Stimulated activated CD8-positive, alpha-beta memory T cell treated with anti-CD3 and anti-CD28 coated beads, Interleukin-15, amount 100 ng/mL, for 24 hours (primary cell): ENCODE measurements around the gene RFESD.

Experiments
- DNase-seq: peaks from one replicate; pipeline ENCODE4 v3.0.0-alpha.2; 2020; ENCODE audit warnings: low read depth

RFESD gene

DNA sequence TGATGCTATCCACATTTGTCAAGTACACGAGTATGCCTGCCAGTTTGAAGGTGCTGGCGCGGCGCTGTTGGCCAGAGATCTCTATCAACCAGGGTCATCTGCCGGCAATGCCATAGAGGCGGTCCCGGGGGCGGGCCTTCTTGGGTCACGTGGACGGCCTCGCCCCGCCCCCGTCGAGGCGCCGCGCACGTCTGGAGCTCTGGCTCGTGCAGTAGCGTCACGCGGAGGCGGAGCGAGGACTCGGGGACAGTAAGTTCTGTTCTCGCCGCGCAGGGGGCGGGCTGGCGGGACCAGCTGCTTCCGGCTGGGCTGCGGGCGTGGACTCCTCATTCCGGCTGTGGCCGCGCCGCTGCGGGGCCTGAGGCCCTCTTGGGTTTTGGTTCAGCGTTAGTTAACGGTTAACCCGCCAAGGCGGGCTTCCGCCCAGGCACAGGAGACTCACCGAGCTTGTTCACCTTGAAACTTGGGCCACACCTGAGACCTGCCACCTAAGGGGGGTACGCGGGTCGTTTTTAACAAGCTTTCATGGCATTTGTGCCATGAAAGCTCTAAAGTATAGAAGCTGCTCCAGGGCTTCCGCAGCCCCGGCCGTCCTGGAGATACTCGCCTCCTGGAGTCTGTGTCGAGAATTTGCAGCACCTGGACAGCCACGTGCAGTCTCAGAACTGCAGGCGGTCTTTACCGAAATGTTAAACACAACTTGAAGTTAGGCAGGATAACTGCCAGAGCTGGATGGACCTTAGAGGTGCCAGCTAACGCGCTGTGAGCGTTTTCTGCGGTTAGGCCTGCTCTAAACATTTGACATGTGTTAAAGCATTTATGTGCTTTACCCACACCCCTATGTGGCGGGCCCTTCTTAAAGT is at the start of gene RFESD:
RFESD (plus strand) TSS at position 209 of the 863 bp plus-strand sequence. CDS start 5,495 bp downstream, outside the sequence.
- peak; percentile 91 for DNase-seq

- no peak for DNase-seq
Observed at GRCh38 chr5:95599252-95599651, 47.3 kb upstream of the RFESD start.

DNA sequence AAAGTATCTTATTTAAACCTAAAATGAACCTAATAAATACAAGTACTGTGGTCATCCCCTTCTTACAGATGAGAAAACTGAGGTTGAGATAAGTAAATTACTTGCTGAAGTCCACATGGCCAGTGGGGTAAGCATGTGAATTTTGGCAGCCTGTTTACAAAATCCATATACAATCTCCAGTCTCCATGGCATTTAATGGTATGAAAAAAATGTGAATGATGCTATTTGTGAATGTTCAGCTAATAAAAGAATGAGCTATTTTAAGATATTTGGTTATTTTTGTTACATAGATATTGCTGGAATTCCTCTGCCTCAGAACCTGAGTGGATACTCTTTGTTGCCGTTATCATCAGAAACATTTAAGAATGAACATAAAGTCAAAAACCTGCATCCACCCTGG is 46.0 kb upstream of the RFESD start:
- no peak for DNase-seq

- no peak for DNase-seq
Observed at GRCh38 chr5:95605786-95606185, 40.8 kb upstream of the RFESD start.

GRCh38 chr5:95606419-95606818 is 40.2 kb upstream of the RFESD start:
- DNase-seq: no peak

DNA sequence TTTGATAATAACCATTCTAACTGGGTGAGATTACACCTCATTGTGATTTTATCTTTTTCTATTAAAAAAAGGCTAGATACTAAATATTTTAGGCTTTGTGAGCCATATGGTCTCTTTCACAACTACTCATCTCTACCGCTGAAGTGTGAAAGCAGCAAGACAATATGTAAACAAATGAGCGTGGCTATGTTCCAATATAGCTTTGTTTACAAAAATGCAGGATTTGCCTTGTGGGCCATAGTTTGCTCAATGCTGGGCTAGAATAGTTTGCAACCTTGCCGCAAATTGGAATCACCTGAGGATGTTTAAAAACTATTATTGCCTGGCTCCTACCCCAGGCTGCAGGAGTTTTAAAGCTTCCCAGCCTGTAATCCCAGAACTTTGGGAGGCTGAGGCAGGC is 36.9 kb upstream of the RFESD start:
- no peak for DNase-seq

DNA sequence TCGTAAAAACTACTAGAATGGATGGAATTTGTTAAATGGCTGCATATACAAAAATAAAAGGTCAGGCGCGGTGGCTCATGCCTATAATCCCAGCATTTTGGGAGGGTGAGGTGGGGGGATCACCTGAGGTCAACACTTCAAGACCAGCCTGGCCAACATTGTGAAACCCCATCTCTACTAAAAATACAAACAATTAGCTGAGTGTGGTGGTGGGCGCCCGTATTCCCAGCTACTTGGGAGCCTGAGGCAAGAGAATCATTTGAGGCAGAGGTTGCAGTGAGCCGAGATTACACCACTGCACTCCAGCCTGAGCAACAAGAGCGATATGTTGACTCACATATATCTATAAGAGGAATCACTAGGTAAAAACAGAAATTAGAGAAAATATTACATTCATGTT is 36.0 kb upstream of the RFESD start:
- no peak for DNase-seq

- DNase-seq: no peak
Observed at GRCh38 chr5:95611396-95611795, 35.2 kb upstream of the RFESD start.

- no peak for DNase-seq
Observed at GRCh38 chr5:95613514-95613913, 33.1 kb upstream of the RFESD start.

- no peak for DNase-seq
Observed at GRCh38 chr5:95615164-95615467, 31.5 kb upstream of the RFESD start.

DNA sequence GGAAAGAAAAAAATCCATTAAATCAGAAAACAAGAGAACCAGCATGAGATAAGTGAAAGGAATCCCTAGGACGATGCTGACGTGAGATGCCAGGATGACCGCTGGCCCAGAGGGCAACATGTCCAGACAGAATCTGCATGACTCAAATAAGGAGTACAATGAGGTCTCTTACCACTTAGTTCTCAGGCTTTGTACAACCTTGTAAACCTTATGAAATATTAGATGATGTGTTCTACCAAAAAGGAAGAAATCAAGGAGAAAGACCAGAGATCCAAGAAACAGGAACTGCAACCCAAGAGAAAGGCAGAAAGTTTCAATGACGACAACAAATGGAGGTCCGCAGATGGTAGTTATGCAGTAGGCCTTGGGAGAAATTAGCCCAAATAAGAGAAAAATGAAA is 29.5 kb upstream of the RFESD start:
- DNase-seq: no peak

- DNase-seq: no peak
Observed at GRCh38 chr5:95619096-95619495, 27.5 kb upstream of the RFESD start.

DNA sequence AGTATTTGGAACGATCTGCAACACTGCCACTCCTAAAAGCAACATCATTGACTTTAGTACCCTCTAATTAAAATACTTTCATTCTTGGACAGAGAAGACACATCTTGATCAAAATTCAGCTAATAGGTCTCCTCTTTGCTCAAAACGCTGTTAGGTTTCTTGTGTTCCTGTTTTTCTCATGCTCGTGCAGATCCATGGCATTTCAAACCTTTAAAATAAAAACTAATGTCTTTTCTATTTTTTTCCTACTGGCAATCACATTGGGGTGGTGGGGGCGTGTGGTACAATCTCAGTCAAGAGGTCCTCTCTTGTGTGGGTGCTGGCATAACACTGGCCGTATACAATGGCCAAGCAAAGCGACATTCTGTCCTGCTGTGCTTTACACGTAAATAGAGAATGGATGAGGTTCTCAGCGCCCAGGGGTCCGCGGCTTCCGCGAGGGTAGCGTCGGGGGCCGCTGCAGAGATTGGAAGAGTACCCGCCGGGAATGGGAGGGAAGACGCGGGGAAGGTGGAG is 27.0 kb upstream of the RFESD start:
- no peak for DNase-seq

DNA sequence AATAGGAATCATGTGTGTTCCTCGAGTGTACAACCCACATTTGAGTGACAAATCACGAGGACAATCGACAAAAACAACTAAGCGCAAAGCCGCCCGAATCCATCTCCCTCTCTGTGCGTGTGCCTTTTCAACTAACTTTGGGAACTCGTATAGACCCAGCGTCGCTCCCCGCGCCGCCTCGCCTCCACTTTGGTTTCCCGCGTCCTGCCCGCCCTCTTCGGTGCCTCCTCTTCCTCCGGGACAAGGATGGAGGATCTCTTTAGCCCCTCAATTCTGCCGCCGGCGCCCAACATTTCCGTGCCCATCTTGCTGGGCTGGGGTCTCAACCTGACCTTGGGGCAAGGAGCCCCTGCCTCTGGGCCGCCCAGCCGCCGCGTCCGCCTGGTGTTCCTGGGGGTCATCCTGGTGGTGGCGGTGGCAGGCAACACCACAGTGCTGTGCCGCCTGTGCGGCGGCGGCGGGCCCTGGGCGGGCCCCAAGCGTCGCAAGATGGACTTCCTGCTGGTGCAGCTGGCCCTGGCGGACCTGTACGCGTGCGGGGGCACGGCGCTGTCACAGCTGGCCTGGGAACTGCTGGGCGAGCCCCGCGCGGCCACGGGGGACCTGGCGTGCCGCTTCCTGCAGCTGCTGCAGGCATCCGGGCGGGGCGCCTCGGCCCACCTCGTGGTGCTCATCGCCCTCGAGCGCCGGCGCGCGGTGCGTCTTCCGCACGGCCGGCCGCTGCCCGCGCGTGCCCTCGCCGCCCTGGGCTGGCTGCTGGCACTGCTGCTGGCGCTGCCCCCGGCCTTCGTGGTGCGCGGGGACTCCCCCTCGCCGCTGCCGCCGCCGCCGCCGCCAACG is 26.3 kb upstream of the RFESD start, which contains the start of gene GPR150:
GPR150 (plus strand) TSS at position 58 of the 840 bp plus-strand sequence; CDS start at position 247, 189 bp downstream.
- DNase-seq: peak; percentile 41

- peak; percentile 22 for DNase-seq
Observed at GRCh38 chr5:95620870-95621838, 25.4 kb upstream of the RFESD start.

DNA sequence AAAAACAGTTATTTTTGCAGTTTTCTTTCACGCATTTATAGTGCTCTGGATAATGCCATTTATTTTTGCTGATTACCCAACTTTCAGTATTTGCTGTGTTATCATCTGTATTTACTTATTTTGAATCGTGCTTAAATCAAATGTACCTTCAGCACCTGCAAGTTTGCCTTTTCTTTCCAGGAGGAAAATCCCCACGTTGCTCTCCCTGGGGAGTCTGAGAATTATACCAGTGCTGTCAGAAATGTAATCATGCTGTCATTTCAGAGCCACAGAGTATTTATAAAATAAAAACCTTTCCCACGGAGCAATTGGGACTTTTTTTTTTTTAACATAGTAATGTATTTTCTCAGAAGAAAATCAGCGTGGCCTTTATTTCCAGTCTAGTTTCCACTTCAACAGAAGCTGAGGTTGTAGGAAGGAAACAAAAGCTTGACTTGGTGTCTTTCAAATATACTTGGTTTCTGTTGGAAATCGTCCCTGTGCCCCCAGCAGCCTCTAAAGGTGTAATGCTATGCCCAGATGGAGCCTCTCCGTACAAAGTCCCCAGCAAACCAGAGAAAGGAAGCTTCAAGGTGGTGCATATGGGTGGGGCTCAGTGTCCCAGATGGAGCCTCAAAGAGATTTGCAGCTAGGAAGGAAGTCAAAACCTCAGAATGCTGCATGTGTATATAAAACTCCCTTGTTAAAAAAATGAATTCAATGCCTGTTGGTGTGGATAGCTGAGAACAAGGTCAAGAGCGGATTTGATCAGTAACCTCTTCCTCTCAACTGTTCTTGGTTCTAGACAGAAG is 24.5 kb upstream of the RFESD start:
- DNase-seq: no peak

DNA sequence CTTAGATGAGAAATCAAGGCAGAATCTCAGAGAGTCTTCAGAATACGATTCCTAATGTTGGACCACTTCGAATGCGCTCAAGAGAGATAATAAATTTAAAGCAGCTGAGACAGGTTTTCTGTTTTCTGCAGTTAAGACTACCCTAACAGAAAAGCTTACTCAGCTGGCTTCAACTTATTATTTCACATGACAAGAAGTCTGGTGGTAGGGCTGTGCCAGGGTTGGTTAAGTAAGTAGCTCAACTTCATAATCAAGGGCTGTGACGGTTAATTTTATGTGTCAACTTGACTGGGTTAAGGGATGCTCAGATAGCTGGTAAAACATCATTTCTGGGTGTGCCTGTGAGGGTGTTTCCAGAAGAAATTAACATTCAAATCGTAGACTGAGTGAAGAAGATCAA is 22.9 kb upstream of the RFESD start:
- no peak for DNase-seq

DNA sequence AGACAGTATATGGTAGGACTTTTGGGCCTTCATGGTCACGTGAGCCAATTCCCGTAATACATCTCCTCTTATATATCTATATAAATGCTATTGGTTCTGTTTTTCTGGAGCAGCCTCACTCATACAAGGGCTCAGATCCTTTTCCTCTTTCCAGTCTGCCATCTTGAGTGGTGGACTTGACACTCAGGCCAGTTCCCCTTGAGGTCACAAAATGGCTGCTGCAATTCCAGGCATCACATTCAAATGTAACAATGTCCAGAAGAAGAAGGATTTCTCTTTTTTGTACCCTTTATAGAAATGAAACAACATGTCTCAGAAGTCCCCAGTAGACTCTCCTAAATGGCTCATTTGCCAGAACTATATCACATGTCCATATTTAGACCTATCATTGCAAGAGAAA is 22.2 kb upstream of the RFESD start:
- no peak for DNase-seq

DNA sequence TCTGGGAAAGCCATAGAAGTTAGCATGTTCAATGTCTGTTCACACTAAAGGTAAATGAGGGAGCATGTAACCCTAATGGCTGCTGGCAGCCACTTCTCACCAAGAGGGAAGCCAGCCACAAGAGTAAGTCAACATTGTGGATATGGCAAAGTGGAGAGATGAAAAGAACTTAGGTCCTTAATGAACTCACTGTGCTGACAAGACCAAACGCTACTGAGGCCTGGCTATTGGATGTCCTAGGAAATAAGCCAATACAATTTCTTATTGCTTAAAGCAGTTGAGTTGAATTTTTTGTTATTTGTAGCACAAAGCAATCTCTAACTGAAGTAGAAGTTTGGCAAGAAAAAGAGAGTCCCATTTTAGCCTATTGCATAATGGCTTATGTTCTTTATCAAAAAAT is 19.9 kb upstream of the RFESD start:
- no peak for DNase-seq

DNA sequence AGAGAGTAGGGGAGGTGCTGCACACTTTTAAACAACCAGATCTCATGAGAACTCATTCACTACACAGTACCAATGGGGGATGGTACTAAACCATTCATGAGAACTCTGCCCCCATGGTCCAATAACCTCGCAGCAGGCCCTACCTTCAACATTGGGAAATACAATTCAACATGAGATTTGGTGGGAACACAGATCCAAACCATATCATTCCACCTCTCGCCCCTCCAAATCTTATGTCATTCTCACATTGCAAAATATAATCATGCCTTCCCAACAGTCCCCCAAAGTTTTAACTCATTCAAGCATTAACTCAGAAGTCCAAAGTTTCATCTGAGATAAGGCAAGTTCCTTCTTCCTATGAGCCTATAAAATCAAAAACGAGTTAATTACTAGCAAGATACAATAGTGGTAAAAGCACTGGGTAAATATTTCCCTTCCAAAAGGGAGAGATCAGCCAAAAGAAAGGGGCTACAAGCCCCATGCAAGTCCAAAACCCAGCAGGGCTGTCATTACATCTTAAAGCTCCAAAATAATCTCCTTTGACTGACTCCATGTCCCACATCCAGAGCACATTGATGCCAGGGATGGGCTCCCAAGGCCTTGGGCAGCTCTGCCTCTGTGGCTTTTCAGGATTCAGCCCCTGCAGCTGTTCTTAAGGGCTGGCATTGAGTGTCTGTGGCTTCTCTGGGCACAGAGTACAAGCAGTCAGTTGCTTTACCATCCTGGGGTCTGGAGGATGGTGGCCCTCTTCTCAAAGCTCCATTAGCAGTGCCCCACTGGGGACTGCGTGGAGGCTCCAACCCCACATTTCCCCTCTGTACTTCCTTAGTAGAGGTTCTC is 18.4 kb upstream of the RFESD start:
- DNase-seq: no peak
